ENCODE measurements around the gene NDEL1. TPM values are rescaled to one million over a fixed set of nuclear protein-coding genes. Genes with fewer than 3 reads are reported as not detected.

NDEL1 gene
- total and polyA plus RNA-seq, 3 donors from 2014 or later = 51.2 to 85.4 (median 73.1) TPM

- DNase-seq = no peak
- WGBS, 2 donors = 77 to 84% methylated on average over 2 of the region's 2 CpGs
- Histone ChIP-seq H3K27me3 (no peaks in the 10 kb centered on the region), H3K4me3 (no peak overlapping the region), H3K27ac (no peak overlapping the region), H3K36me3 (ENCODE audit: low read depth, missing control alignments) (no peaks in the 10 kb centered on the region), H3K9me3 (no peaks in the 10 kb centered on the region), H3K4me1 (no peaks in the 10 kb centered on the region)
- intact Hi-C loops (cut with DNase I; ENCODE audit: low total_unique reads) = no loop called here
- TF ChIP-seq CTCF (IDR thresholded peaks at IDR 0.05) (no peak), POLR2A (IDR thresholded peaks at IDR 0.05) (no peak)
Observed at GRCh38 chr17:8441690-8442089, 6.0 kb downstream of the NDEL1 start.

GRCh38 chr17:8442310-8442709 is 6.6 kb downstream of the NDEL1 start:
- H3K4me3 ChIP-seq = no peak overlapping the region
- H3K27ac ChIP-seq = no peak overlapping the region
- no peaks in the 10 kb centered on the region for H3K36me3 ChIP-seq (ENCODE audit: low read depth, missing control alignments)
- H3K27me3 ChIP-seq = no peaks in the 10 kb centered on the region
- no peak for TF ChIP-seq CTCF (IDR thresholded peaks at IDR 0.05)
- no peak for TF ChIP-seq POLR2A (IDR thresholded peaks at IDR 0.05)
- no peaks in the 10 kb centered on the region for H3K4me1 ChIP-seq
- DNase-seq = no peak
- WGBS, 2 donors = 95% methylated on average over 2 of the region's 2 CpGs
- no peaks in the 10 kb centered on the region for H3K9me3 ChIP-seq
- intact Hi-C loops (cut with DNase I; ENCODE audit: low total_unique reads) = no loop called here

GRCh38 chr17:8443756-8444155 is 8.1 kb downstream of the NDEL1 start:
- DNase-seq = no peak
- H3K27me3 ChIP-seq = no peaks in the 10 kb centered on the region
- no peak overlapping the region for H3K27ac ChIP-seq
- intact Hi-C loops (cut with DNase I; ENCODE audit: low total_unique reads) = no loop called here
- no peaks in the 10 kb centered on the region for H3K36me3 ChIP-seq (ENCODE audit: low read depth, missing control alignments)
- TF ChIP-seq POLR2A (IDR thresholded peaks at IDR 0.05) (no peak), CTCF (IDR thresholded peaks at IDR 0.05) (no peak)
- H3K4me1 ChIP-seq = no peaks in the 10 kb centered on the region
- H3K4me3 ChIP-seq = no peak overlapping the region
- H3K9me3 ChIP-seq = no peaks in the 10 kb centered on the region
- 78 to 87% methylated on average over 7 of the region's 7 CpGs for WGBS, 2 donors

- intact Hi-C loops (cut with DNase I; ENCODE audit: low total_unique reads) = no loop called here
- 67 to 71% methylated on average over 4 of the region's 4 CpGs for WGBS, 2 donors
- no peaks in the 10 kb centered on the region for H3K4me1 ChIP-seq
Observed at GRCh38 chr17:8444494-8444893, 8.8 kb downstream of the NDEL1 start.

More at GRCh38 chr17:8444494-8444893, 8.8 kb downstream of the NDEL1 start:
- Histone ChIP-seq H3K4me3 (no peak overlapping the region), H3K27me3 (no peaks in the 10 kb centered on the region), H3K27ac (no peak overlapping the region), H3K36me3 (ENCODE audit: low read depth, missing control alignments) (no peaks in the 10 kb centered on the region), H3K9me3 (no peaks in the 10 kb centered on the region)
- TF ChIP-seq CTCF (IDR thresholded peaks at IDR 0.05) (no peak), POLR2A (IDR thresholded peaks at IDR 0.05) (no peak)
- no peak for DNase-seq
